Measurements from ENCODE around the gene MYOG.

GRCh38 chr1:203095061-203095690, 9.4 kb upstream of the MYOG start:
- TF ChIP-seq, protein P1, sequence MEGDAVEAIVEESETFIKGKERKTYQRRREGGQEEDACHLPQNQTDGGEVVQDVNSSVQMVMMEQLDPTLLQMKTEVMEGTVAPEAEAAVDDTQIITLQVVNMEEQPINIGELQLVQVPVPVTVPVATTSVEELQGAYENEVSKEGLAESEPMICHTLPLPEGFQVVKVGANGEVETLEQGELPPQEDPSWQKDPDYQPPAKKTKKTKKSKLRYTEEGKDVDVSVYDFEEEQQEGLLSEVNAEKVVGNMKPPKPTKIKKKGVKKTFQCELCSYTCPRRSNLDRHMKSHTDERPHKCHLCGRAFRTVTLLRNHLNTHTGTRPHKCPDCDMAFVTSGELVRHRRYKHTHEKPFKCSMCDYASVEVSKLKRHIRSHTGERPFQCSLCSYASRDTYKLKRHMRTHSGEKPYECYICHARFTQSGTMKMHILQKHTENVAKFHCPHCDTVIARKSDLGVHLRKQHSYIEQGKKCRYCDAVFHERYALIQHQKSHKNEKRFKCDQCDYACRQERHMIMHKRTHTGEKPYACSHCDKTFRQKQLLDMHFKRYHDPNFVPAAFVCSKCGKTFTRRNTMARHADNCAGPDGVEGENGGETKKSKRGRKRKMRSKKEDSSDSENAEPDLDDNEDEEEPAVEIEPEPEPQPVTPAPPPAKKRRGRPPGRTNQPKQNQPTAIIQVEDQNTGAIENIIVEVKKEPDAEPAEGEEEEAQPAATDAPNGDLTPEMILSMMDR (IDR thresholded peaks at IDR 0.05; ENCODE audit: low read length) = no peak
- no peak for TF ChIP-seq EZH2 (IDR thresholded peaks at IDR 0.05; ENCODE audit: borderline replicate concordance, low read length)
